HG02870 (cell line): Measurements from ENCODE around the gene DDX31.
"Not testable (repeated sequence)": the region's sequence is repeated elsewhere in the genome, so short reads cannot be mapped to it uniquely, and the experiment has no call there.

Experiments
- ATAC-seq: cut with Tn5 transposase; IDR thresholded peaks from one replicate; pipeline ENCODE4 v1.9.1; 2021; ENCODE audit warnings: mild to moderate bottlenecking, moderate library complexity; ENCODE audit not compliant: unreplicated experiment

DDX31 gene

DNA sequence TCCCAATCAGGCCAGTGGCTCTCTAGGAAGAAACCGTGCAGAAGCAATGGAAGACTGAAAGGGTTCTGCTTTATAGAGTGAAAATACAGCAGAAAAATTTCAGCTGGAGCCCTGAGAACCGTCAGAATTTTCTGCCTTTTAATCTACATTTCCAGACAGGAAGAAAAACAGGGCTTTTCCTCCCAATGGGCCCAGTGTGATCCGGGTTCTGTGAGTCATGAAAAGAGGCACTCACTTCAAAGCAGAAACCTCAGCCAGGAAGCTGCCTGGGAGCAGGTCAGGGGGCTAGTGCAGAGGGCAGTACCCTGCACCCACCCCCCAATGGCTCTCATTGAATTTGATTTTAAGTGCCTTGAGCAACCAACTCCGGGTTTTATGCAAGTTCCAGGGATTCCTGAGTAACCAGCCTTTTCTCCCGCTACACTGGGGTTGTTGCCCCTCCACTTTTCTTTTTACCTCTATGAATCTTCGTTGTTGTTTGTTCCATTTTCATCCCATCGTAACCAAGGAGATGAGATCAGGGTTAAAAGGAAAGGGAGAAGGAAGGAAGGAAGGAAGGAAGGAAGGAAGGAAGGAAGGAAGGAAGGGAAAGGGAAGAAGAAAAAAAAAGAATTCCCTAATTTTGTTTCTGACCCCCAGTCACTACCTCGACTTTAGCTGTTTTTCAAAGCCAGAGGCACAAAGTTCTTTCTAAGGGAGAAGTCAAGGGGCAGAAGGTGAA is 86.0 kb downstream of the DDX31 start:
- no peak for ATAC-seq

DNA sequence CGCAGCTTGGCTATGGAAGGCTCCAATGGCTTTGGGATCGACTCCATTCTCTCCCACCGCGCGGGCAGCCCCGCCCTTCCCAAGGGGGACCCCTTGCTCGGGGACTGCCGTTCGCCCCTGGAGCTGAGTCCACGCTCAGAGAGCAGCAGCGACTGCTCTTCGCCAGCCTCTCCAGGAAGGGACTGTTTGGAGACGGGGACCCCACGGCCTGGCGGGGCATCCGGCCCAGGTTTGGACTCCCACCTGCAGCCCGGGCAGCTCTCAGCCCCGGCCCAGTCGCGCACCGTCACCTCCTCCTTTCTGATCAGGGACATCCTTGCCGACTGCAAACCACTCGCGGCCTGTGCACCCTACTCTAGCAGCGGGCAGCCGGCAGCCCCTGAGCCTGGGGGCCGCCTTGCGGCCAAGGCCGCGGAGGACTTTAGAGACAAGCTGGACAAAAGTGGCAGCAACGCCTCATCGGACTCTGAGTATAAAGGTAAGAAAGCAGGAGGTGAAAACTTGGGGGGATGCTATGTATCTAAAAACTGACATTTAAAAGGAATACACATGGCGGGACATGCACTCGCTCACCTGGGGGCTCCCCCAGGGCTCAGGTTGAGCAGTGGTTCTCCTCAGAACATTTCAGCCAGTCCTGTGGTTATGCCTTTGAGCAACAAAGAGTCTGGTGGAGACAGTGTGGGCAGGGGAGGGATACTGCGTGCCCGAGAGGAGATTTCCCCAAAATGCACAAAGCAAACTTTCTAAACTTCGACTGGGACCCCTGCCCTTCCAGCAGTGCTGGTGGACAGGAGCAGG is 86.8 kb downstream of the DDX31 start:
- ATAC-seq: no peak

- ATAC-seq: no peak
Measured at GRCh38 chr9:132582276-132582785, 87.5 kb downstream of the DDX31 start, which contains the start of gene BARHL1. BARHL1 (plus strand) TSS chr9:132582606; CDS start chr9:132582798, 192 bp downstream.

DNA sequence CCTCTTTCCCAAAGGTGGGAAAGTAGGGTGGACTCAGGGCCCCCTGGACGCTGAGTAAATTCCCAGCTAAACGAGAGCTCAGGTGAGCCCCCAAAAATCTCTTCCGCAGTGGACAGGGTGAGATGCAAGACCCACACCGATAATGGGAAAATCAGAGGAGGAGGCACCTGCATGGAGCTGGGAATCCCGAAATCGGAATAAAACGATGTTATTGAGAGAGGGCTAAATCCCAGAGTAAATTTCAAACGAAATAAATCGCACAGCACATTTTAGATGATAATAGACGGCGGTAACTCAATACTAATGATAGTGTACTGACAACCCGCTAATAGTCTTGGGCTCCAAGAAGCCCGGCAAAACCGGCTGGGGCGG is 90.4 kb downstream of the DDX31 start:
- no peak for ATAC-seq

DNA sequence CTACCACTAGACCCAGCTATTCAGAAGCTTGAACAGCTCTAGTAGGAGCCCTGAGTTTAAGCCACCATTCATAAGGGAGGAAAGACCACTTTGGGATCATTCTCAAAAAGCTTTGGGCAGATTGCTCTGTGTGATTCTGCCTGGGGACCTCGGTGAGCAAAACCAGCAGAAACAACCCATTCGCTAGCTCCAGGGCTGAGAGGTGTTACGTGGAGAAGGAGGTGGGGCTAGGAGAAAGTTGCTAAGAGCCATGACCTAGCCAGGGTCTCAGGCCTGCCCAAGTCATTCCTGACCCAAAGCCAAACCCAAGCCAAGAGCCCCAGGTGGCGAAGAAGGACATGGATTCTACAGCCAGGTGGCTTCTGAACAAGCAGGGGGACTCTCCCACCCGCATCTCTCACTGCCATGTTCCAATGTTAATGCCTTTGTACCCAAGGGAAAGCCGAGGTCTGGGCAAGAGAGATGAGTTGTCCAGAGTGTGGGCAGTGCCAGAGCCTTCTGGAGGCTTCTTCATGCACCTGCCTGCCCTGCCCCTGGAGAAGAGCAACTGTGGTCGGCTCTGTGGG is 91.3 kb downstream of the DDX31 start:
- no peak for ATAC-seq

GRCh38 chr9:132577119-132577518 is 92.7 kb downstream of the DDX31 start:
- no peak for ATAC-seq

- ATAC-seq: no peak
Measured at GRCh38 chr9:132575811-132576210, 94.0 kb downstream of the DDX31 start.

DNA sequence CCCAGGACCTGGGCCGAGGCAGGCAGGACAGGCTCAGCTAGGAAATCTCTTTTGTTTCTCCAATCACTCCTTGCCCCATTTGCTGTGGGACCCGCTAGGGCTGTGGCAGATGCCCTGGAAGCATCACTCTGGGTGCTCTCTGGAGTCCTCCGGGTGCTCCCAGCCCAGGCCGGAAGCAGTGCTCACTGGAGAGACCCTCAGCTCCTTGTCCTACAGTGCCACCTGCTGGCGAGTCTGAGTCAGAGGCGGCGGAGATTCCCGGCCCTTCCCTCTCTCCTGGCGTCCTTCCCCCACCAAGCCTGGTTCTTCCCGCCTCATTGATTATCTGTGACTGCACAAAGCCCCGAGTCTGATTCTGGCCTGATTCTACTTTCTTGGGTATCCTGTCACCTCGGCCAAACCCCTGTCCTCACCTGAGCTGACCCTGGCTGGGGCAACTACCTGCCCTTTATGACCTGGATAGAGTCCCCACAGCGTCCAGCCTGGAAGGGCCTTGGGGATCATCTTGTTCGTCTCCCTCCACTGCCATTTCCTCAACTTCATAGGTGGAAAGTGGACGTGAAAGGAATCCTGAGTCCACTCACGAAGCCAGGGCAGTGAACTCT is 94.7 kb downstream of the DDX31 start:
- no peak for ATAC-seq

- no peak for ATAC-seq
Measured at GRCh38 chr9:132572921-132573320, 96.9 kb downstream of the DDX31 start.

GRCh38 chr9:132571806-132572600 is 97.8 kb downstream of the DDX31 start:
- ATAC-seq: no peak

- not testable (repeated sequence) for ATAC-seq
Measured at GRCh38 chr9:132568787-132569186, 101.0 kb downstream of the DDX31 start.

DNA sequence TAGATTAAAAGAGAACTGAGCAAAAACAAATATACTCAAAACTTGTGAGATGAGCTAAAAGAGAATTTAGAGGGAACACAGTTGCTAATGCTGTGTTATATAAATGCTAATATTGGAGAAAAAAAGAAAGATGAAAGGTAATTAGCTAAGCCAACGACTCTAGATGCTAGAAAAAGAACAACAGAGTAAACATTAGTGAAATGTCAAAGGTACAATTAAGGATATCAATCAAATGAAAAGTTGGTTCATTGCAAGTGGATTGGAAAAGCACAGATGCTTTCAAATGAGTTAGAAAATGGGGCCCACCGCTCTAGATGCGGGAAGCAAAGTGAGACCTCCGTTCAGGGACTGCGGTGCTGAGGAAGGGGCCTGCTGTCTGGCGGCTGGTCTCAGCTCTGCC is 105.3 kb downstream of the DDX31 start:
- no peak for ATAC-seq

GRCh38 chr9:132562306-132562573 is 107.5 kb downstream of the DDX31 start:
- ATAC-seq: no peak

GRCh38 chr9:132560616-132561202 is 109.1 kb downstream of the DDX31 start:
- ATAC-seq: no peak

DNA sequence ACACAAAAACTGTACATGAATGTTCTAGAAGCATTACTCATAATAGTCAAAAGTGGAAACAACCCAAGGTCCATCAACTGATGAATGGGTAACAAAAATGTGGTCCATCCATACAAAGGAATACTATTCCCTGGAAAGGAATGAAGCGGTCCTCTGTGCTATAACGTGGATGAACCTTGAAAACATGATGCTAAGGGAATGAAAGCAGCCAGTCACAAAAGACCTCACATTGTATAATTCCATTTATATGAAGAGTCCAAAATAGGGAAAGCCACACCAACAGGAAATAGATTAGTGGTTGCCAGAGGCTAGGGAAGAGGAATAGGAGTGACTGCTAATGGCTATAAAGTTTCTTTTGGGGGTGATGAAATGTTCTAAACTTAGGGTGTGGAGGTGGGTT is 110.1 kb downstream of the DDX31 start:
- no peak for ATAC-seq

DNA sequence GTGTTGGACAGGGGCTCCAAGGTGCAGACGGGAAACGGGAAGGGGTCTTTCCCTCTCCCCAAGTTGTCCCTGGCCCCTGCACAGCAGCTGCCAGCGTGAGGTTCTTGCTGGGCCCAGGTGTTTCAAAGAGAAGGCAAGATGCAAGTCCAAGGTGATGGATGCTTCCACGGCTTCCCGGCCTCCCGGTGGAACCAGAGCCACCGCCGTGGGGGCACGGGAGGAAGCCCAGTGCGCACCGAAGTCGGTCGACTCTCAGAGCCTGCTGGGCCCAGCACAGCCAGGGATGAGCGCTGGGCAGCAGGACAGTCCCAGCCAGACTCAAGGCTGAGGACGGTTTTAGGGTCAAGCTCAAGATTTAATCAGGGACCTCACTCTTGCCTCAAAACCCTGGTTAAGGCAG is 112.6 kb downstream of the DDX31 start:
- no peak for ATAC-seq

- ATAC-seq: no peak
Measured at GRCh38 chr9:132556714-132557113, 113.1 kb downstream of the DDX31 start.

- no peak for ATAC-seq
Measured at GRCh38 chr9:132556235-132556634, 113.5 kb downstream of the DDX31 start.

- ATAC-seq: no peak
Measured at GRCh38 chr9:132555528-132555927, 114.3 kb downstream of the DDX31 start.

GRCh38 chr9:132554755-132555154 is 115.0 kb downstream of the DDX31 start:
- ATAC-seq: no peak
